Spleen (tissue), 7 donors: ENCODE data around the gene L3MBTL1.

Experiments
- POLR2A ChIP-seq, 3 donors: fragments of 450-650 bp; IDR thresholded peaks; one replicate each; pipeline ENCODE4 v1.5.1; 2017; ENCODE audit warnings: antibody characterized with exemption in 3 of 3, mild to moderate bottlenecking in 1 of 3
- TF ChIP-seq, protein P1 (sequence below), 11 experiments: fragments of 200-600 bp in 7 of 11; fragments of 450-650 bp in 4 of 11; sonication (generic) in 4 of 11; IDR thresholded peaks in 8 of 11; conservative IDR thresholded peaks in 3 of 11; 1 replicate in 7 of 11; 2 replicates in 4 of 11; pipeline versions ENCODE4 v1.4.0 to v1.8.0; 2016 to 2021; ENCODE audit warnings: antibody characterized with exemption in 11 of 11, inconsistent platforms in 4 of 11, mild to moderate bottlenecking in 1 of 11
- donor health status: DM: no; HTN: no; CAD: no; lungs with moderate emphysema.
- donor health status: DM: no; HTN: no; CAD: no.
- donor health status: DM: no; HTN: no; CAD: no.

DNA sequence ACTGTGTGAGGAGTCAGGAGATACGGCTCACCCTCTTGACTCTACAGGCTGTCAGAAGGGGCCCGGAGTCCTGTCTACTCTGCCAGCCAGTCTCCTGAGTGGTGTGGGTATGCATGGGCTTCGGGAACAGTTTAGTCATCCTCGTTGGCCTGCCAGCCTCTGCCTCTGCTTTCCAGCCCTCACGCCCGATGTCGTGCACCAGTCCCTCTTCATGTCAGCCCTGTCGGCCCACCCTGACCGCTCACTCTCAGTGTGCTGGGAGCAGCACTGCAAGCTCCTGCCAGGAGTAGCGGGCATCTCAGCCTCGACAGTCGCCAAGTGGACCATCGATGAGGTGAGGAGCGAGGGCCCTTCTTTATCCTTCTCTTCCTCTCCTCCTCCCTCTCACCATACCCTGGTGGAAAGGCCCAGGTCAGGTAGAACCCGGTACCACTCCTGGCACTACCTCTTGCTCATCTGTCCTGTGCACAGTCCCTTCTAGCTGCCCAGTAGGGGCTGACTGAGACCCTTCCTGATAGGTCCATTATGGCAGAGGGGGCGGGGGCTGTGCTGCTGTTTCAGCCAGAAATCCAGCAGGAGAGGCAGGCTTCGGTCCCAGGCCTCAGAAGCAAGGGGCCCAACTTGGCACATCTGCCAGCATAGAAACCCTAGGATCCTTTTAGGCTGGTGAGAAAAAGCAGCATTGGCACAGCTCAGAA is 32.6 kb downstream of the L3MBTL1 start:
- no peak for TF ChIP-seq POLR2A (IDR thresholded peaks at IDR 0.05)
- TF ChIP-seq, protein P1, sequence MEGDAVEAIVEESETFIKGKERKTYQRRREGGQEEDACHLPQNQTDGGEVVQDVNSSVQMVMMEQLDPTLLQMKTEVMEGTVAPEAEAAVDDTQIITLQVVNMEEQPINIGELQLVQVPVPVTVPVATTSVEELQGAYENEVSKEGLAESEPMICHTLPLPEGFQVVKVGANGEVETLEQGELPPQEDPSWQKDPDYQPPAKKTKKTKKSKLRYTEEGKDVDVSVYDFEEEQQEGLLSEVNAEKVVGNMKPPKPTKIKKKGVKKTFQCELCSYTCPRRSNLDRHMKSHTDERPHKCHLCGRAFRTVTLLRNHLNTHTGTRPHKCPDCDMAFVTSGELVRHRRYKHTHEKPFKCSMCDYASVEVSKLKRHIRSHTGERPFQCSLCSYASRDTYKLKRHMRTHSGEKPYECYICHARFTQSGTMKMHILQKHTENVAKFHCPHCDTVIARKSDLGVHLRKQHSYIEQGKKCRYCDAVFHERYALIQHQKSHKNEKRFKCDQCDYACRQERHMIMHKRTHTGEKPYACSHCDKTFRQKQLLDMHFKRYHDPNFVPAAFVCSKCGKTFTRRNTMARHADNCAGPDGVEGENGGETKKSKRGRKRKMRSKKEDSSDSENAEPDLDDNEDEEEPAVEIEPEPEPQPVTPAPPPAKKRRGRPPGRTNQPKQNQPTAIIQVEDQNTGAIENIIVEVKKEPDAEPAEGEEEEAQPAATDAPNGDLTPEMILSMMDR (IDR thresholded peaks at IDR 0.05 in 8 of 11, conservative IDR thresholded peaks at IDR 0.05 in 3 of 11) = no peak
